ENCODE data around the gene OSBPL1A.

DNA sequence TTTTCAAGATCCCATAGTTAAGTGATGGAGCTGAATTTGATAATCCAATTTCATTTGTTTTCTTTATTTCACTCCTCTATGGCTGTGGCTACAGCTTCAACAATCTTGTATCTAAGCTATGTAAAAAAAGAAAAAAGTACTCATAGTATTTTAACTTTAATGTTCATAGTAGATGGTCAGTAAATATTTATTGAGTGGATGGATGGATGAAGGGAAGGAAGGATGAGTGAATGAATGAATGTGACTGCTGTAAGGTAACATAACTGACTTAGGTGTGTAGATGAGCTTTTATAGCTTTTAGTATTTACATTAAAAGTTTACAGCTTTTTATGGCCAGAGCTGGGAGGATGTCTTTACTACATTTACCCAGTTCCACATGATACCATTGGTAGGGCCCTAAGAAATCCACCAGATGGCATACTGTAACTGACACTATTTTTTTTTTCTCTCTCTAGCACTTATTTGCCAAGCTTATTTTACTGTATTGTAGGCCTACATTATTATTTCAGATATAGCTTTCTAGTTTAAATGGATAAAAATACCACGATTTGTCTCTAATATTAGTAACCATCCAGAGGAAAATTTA is 49.4 kb upstream of the OSBPL1A start:
- TF ChIP-seq POLR2A (IDR thresholded peaks at IDR 0.05; ENCODE audit: low read length) (no peak), GATA1 (IDR thresholded peaks at IDR 0.05; ENCODE audit: low read depth, low read length) (no peak)
